Peyer's patch (tissue), 4 donors: ENCODE measurements around the gene KIF26B. TPM values are rescaled to one million over a fixed set of nuclear protein-coding genes. Genes with fewer than 3 reads are reported as not detected.

Experiments
- DNase-seq, 3 donors: peaks; one replicate each; pipeline ENCODE4 v3.0.0-alpha.2; 2017 to 2019
- H3K27ac ChIP-seq, 4 donors: fragments of 200-600 bp; sonication (generic); one replicate each; pipeline ENCODE4 v1.5.1; 2016 to 2019
- H3K27me3 ChIP-seq, 2 donors: fragments of 200-600 bp; sonication (generic); one replicate each; pipeline ENCODE4 v1.5.1; 2019
- H3K36me3 ChIP-seq, 3 donors: fragments of 200-600 bp; sonication (generic); one replicate each; pipeline ENCODE4 v1.5.1; 2016 to 2019
- H3K4me1 ChIP-seq, 4 donors: fragments of 200-600 bp; sonication (generic); one replicate each; pipeline ENCODE4 v1.5.1; 2016 to 2019
- H3K4me3 ChIP-seq, 4 donors: fragments of 200-600 bp; sonication (generic); 1 replicate in 3 of 4; 2 replicates in 1 of 4; pipeline ENCODE4 v1.5.1; 2016 to 2019; ENCODE audit warnings: mild to moderate bottlenecking in 1 of 4
- H3K9me3 ChIP-seq, 4 donors: fragments of 200-600 bp; sonication (generic); one replicate each; pipeline ENCODE4 v1.5.1; 2016 to 2019; ENCODE audit warnings: mild to moderate bottlenecking in 1 of 4
- CTCF ChIP-seq, 6 experiments: fragments of 450-650 bp in 4 of 6; fragments of 200-600 bp in 2 of 6; sonication (generic) in 1 of 6; IDR thresholded peaks; one replicate each; pipeline ENCODE4 v1.5.1; 2017 to 2019; ENCODE audit warnings: antibody characterized with exemption in 6 of 6, mild to moderate bottlenecking in 3 of 6, moderate library complexity in 1 of 6
- POLR2A ChIP-seq, 2 donors: fragments of 450-650 bp; IDR thresholded peaks; one replicate each; pipeline ENCODE4 v1.5.1; 2017; ENCODE audit warnings: antibody characterized with exemption in 2 of 2, mild to moderate bottlenecking in 2 of 2, moderate library complexity in 2 of 2
- total RNA-seq, 4 donors: library from RNA; depleted of rRNA; stranded (reverse); fragments of >200 nt; gene quantifications; one replicate each; pipeline ENCODE4 v1.1.0, GENCODE V29; 2016

Gene KIF26B
- total RNA-seq, 4 donors from 2014 or later = 0.70 to 1.6 (median 1.1) TPM

GRCh38 chr1:245266105-245266504 is 111.3 kb downstream of the KIF26B start:
- no peak for DNase-seq
- H3K27me3 ChIP-seq = no peaks in the 10 kb centered on the region
- H3K9me3 ChIP-seq = peaks cover 0 to 4% (median 0%) of the 10 kb centered on the region in 4 donors
- no peaks in the 10 kb centered on the region for H3K36me3 ChIP-seq
- no peak overlapping the region for H3K4me3 ChIP-seq
- H3K27ac ChIP-seq = no peak overlapping the region
- TF ChIP-seq CTCF (IDR thresholded peaks at IDR 0.05) = no peak
- no peak for TF ChIP-seq POLR2A (IDR thresholded peaks at IDR 0.05)
- H3K4me1 ChIP-seq = no peaks in the 10 kb centered on the region

GRCh38 chr1:245270063-245270462 is 115.3 kb downstream of the KIF26B start:
- Histone ChIP-seq H3K9me3 (peaks cover 0 to 7% (median 0%) of the 10 kb centered on the region in 4 donors), H3K4me1 (no peaks in the 10 kb centered on the region), H3K27ac (no peak overlapping the region), H3K4me3 (no peak overlapping the region), H3K27me3 (no peaks in the 10 kb centered on the region), H3K36me3 (no peaks in the 10 kb centered on the region)
- DNase-seq = no peak
- no peak for TF ChIP-seq POLR2A (IDR thresholded peaks at IDR 0.05)
- no peak for TF ChIP-seq CTCF (IDR thresholded peaks at IDR 0.05)

- TF ChIP-seq CTCF (IDR thresholded peaks at IDR 0.05) (no peak), POLR2A (IDR thresholded peaks at IDR 0.05) (no peak)
- H3K27me3 ChIP-seq = no peaks in the 10 kb centered on the region
- H3K9me3 ChIP-seq = peaks cover 0 to 7% (median 0%) of the 10 kb centered on the region in 4 donors
Measured at GRCh38 chr1:245270972-245271371, 116.2 kb downstream of the KIF26B start.

GRCh38 chr1:245272676-245273075 is 117.9 kb downstream of the KIF26B start:
- no peak overlapping the region for H3K27ac ChIP-seq
- peaks cover 0 to 7% (median 0%) of the 10 kb centered on the region in 4 donors for H3K9me3 ChIP-seq
- no peaks in the 10 kb centered on the region for H3K4me1 ChIP-seq
- no peak overlapping the region for H3K4me3 ChIP-seq
- H3K36me3 ChIP-seq = no peaks in the 10 kb centered on the region
- DNase-seq = no peak
- no peaks in the 10 kb centered on the region for H3K27me3 ChIP-seq
- TF ChIP-seq POLR2A (IDR thresholded peaks at IDR 0.05) (no peak), CTCF (IDR thresholded peaks at IDR 0.05) (no peak)

More at GRCh38 chr1:245270972-245271371, 116.2 kb downstream of the KIF26B start:
- Histone ChIP-seq H3K4me3 (no peak overlapping the region), H3K4me1 (no peaks in the 10 kb centered on the region), H3K27ac (no peak overlapping the region), H3K36me3 (no peaks in the 10 kb centered on the region)
- DNase-seq = no peak

DNA sequence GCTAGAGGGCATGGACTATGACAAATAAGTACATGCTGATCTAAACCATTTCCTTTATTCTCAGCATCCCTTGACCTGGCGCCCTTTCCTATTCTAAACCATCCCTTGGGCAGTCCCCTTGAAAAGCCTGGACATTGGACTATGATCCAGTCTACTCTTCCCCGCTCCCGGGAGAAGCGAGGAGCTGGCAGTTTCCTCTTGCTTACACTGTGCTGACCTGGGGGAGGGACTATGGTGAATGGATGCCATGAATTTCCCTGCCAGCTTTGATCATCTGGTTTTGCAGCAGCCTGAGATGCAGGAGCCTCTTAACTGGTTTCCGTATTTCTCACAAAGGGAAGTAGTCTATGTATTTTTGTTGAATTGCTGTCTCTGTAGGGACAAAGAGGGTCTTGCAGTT is 121.7 kb downstream of the KIF26B start:
- Histone ChIP-seq H3K4me3 (no peak overlapping the region), H3K27me3 (no peaks in the 10 kb centered on the region), H3K9me3 (no peaks in the 10 kb centered on the region), H3K36me3 (no peaks in the 10 kb centered on the region), H3K27ac (no peak overlapping the region), H3K4me1 (no peaks in the 10 kb centered on the region)
- no peak for TF ChIP-seq CTCF (IDR thresholded peaks at IDR 0.05)
- TF ChIP-seq POLR2A (IDR thresholded peaks at IDR 0.05) = no peak
- DNase-seq = no peak

DNA sequence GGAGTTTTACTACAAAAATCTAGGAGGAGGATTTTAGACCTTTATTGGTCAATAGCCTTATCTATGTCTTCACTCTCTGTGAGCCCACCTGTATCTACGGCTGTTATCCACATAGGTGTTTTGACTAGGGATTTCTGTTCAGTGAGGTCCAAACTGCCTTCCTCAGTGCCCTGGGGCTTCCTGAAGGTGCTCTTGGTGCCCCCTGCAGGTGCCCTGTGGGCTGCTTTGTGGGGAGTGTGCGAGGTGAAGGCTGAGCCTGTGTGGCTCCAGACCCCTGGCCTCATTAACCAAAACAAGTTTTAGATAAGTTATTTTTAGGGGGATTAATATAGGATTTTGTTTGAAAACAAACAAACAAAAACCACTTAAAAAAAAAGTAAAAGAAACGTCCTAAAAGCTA is 122.5 kb downstream of the KIF26B start:
- DNase-seq = no peak

More for the DNA sequence above, 122.5 kb downstream of the KIF26B start:
- Histone ChIP-seq H3K4me3 (no peak overlapping the region), H3K27ac (no peak overlapping the region), H3K36me3 (no peaks in the 10 kb centered on the region), H3K4me1 (no peaks in the 10 kb centered on the region), H3K9me3 (no peaks in the 10 kb centered on the region), H3K27me3 (no peaks in the 10 kb centered on the region)
- peak in 2 of 6 experiments; percentile 9 to 30 for TF ChIP-seq CTCF (IDR thresholded peaks at IDR 0.05)
- TF ChIP-seq POLR2A (IDR thresholded peaks at IDR 0.05) = no peak
